DND-41 (cell line): ENCODE results near the gene UFD1.
A peak's percentile ranks its signal among the peaks of the same experiment; 100 is the strongest.
"Not testable (repeated sequence)": the region's sequence is repeated elsewhere in the genome, so short reads cannot be mapped to it uniquely, and the experiment has no call there.

Experiments
- ATAC-seq: fragments of 200-7000 bp; cut with Tn5 transposase; 3 replicates; pipeline ENCODE4 v1.9.1; 2021; ENCODE audit warnings: low read depth; ENCODE audit not compliant: insufficient read depth
- DNase-seq: peaks from one replicate; pipeline ENCODE4 v3.0.0-alpha.2; 2020
- H2AFZ ChIP-seq: 2 replicates; pipeline ENCODE4 v1.6.0; 2012; ENCODE audit warnings: low read depth, low read length
- H3K27ac ChIP-seq: 2 replicates; pipeline ENCODE4 v1.5.1; 2012; ENCODE audit warnings: low read length, inconsistent platforms
- H3K27me3 ChIP-seq: fragments of 200-600 bp; sonication (generic); 2 replicates; pipeline ENCODE4 v1.6.0; 2012; ENCODE audit warnings: low read length, mild to moderate bottlenecking, inconsistent platforms; ENCODE audit not compliant: insufficient read depth, poor library complexity
- H3K36me3 ChIP-seq: 2 replicates; pipeline ENCODE4 v1.5.1; 2012; ENCODE audit warnings: low read length, inconsistent platforms; ENCODE audit not compliant: insufficient read depth
- H3K4me1 ChIP-seq: 2 replicates; pipeline ENCODE4 v1.5.1; 2012; ENCODE audit warnings: mild to moderate bottlenecking, low read length; ENCODE audit not compliant: insufficient read depth
- H3K4me2 ChIP-seq: 2 replicates; pipeline ENCODE4 v1.6.0; 2012; ENCODE audit warnings: mild to moderate bottlenecking, moderate library complexity, low read length, inconsistent platforms; ENCODE audit not compliant: insufficient read depth
- H3K4me3 ChIP-seq, 2 experiments: fragments of 200-600 bp in 1 of 2; shearing (Covaris generic) in 1 of 2; 2 replicates each; pipeline ENCODE4 v1.5.1; 2012 to 2016; ENCODE audit warnings: inconsistent platforms in 2 of 2, low read length in 2 of 2, mild to moderate bottlenecking in 2 of 2, low read depth in 1 of 2, moderate library complexity in 1 of 2
- H3K79me2 ChIP-seq: 2 replicates; pipeline ENCODE4 v1.6.0; 2012; ENCODE audit warnings: low read length, inconsistent platforms; ENCODE audit not compliant: insufficient read depth
- H3K9ac ChIP-seq: 2 replicates; pipeline ENCODE4 v1.6.0; 2012; ENCODE audit warnings: low read depth, mild to moderate bottlenecking, inconsistent platforms, low read length, moderate library complexity
- H3K9me3 ChIP-seq: 2 replicates; pipeline ENCODE4 v1.5.1; 2012; ENCODE audit warnings: low read length, moderate library complexity, mild to moderate bottlenecking, inconsistent platforms; ENCODE audit not compliant: insufficient read depth, severe bottlenecking
- H4K20me1 ChIP-seq: 2 replicates; pipeline ENCODE4 v1.6.0; 2012; ENCODE audit warnings: low read length; ENCODE audit not compliant: insufficient read depth
- EZH2 ChIP-seq: IDR thresholded peaks from 3 replicates; pipeline ENCODE4 v1.6.1; 2012; ENCODE audit warnings: borderline replicate concordance, low read depth, mild to moderate bottlenecking, moderate library complexity, low read length, inconsistent platforms; ENCODE audit not compliant: severe bottlenecking
- TF ChIP-seq, protein P1 (sequence below): IDR thresholded peaks from 2 replicates; pipeline ENCODE4 v1.5.1; 2012; ENCODE audit warnings: borderline replicate concordance, low read length, moderate library complexity, mild to moderate bottlenecking; ENCODE audit not compliant: poor library complexity, severe bottlenecking; ENCODE audit errors: extremely low read depth

Gene UFD1

DNA sequence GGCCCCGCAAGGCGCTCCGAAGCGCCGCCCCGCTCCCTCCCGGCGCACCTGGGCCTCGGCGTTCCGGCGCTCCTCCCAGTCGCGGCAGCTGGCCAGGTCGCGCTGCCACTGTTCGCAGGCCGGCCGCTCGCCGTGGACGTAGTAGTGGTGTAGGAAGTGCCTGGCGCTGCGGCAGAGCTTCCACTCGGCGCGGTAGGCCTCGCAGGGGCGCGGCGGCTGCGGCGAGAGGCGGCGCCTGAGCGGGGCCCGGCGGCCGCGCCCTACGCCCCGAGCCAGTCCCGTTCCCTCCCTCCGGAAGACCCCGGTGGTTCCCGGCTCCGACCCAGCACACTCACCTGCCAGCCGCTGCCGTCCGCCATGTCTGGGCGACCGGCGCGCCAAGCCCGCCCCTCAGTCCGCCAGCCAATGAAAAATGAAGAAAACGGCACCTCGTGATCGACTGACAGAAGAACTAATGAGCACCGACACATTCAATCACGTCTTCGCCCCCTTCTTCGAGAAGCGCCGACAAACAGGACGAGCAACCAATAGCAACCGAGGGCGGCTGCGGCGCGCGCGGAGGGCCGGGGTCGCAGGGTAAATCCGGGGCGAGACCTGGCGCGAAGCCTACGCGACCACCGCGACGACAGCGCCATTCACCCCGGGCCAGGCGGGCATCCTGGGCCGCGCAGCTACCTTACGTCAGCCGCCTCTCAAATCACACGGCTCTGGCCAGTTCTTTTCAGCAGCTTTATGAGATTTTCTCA lies 31.5 kb downstream of the UFD1 start, which contains the start of gene C22orf39:
TSS of gene C22orf39 (minus strand) at position 382 of the 746 bp plus-strand sequence. CDS start at position 359, 23 bp downstream.
- Histone ChIP-seq H3K4me3 (peak within 1 kb of the TSS; percentile 75 to 92), H2AFZ (peak within 1 kb of the TSS; percentile 97), H3K79me2 (peaks cover 74% of the 10 kb centered on the region), H4K20me1 (peaks cover 26% of the 10 kb centered on the region), H3K27me3 (no peaks in the 10 kb centered on the region), H3K4me2 (peak within 1 kb of the TSS; percentile 88), H3K9me3 (no peaks in the 10 kb centered on the region), H3K27ac (peak within 1 kb of the TSS; percentile 90), H3K36me3 (peaks cover 72% of the 10 kb centered on the region), H3K4me1 (peaks cover 53% of the 10 kb centered on the region), H3K9ac (peak within 1 kb of the TSS; percentile 85)
- DNase-seq (peak; percentile 95), ATAC-seq (peak; percentile 90)
- TF ChIP-seq EZH2, result no peak

DNA sequence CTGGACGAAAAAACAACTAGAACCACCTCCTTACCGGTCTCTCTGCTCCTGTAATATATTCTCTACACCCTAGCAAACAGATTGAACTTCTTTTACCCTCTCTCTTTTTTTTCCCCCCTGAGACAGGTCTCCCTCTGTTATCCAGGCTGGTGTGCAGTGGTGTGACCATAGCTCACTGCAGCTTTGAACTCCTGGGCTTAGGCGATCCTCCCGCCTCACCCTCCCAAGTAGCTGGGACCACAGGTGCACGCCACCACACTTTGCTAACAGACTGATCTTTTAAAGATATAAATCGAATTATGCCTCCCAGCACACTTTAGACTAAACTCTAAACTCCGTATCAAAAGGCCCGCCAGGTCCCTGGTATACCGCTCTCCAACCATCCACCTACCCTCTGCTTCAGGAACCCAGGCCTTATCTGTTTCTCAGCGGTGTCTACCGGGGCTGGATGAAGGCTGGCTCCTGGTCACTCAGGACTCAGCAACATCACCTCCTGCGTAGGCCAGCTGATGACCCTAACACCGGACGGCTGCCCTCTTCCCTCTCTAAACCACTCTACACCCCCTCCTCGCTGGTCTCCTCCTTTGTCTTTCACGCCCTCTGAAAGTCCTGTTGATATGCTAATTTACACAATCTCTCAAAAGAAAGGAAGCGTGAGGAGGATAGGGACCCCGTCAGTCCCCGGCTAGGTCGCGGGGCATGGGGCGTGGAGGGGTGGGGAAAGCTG lies 32.2 kb downstream of the UFD1 start:
- Histone ChIP-seq H2AFZ (peak overlapping the region; percentile 69), H3K27ac (peak overlapping the region; percentile 90), H3K4me3 (peak overlapping the region; percentile 75 to 92), H3K36me3 (peaks cover 72% of the 10 kb centered on the region), H3K4me2 (peak overlapping the region; percentile 88), H3K4me1 (peaks cover 53% of the 10 kb centered on the region), H3K9ac (peak overlapping the region; percentile 85), H3K79me2 (peaks cover 81% of the 10 kb centered on the region), H3K27me3 (no peaks in the 10 kb centered on the region), H3K9me3 (no peaks in the 10 kb centered on the region), H4K20me1 (peaks cover 31% of the 10 kb centered on the region)
- TF ChIP-seq, protein P1, sequence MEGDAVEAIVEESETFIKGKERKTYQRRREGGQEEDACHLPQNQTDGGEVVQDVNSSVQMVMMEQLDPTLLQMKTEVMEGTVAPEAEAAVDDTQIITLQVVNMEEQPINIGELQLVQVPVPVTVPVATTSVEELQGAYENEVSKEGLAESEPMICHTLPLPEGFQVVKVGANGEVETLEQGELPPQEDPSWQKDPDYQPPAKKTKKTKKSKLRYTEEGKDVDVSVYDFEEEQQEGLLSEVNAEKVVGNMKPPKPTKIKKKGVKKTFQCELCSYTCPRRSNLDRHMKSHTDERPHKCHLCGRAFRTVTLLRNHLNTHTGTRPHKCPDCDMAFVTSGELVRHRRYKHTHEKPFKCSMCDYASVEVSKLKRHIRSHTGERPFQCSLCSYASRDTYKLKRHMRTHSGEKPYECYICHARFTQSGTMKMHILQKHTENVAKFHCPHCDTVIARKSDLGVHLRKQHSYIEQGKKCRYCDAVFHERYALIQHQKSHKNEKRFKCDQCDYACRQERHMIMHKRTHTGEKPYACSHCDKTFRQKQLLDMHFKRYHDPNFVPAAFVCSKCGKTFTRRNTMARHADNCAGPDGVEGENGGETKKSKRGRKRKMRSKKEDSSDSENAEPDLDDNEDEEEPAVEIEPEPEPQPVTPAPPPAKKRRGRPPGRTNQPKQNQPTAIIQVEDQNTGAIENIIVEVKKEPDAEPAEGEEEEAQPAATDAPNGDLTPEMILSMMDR, result no peak
- TF ChIP-seq EZH2, result no peak
- no peak; the same call in 2 of the 3 replicates for ATAC-seq
- DNase-seq, result peak; percentile 35

DNA sequence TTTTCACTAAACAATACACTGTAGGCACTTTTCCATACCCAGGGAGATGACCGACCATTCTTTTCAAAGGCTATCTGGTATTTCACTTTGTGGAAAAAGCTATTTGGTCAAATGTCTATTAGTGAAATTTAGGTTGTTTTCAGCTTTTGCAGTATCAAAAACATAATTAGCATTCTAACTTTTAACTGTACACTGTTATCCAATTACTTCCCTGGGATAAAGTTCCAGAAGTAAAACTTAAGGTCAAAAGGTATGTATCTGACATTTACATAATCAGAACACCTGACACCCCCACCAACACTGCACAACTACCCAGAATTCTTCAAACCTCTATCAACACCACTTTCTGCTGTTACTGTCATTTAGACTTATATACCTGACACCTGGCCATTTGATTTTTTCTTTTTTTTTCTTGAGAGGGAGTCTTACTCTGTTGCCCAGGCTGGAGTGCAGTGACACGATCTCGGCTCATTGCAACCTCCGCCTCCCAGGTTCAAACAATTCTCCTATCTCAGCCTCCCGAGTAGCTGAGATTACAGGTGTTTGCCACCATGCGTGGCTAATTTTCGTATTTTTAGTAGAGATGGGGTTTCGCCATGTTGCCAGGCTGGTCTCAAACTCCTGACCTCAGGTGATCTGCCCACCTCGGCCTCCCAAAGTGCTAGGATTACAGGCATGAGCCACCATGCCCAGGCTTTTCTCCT lies 33.6 kb downstream of the UFD1 start:
- not testable (repeated sequence) for H2AFZ ChIP-seq, H3K9ac ChIP-seq

DNA sequence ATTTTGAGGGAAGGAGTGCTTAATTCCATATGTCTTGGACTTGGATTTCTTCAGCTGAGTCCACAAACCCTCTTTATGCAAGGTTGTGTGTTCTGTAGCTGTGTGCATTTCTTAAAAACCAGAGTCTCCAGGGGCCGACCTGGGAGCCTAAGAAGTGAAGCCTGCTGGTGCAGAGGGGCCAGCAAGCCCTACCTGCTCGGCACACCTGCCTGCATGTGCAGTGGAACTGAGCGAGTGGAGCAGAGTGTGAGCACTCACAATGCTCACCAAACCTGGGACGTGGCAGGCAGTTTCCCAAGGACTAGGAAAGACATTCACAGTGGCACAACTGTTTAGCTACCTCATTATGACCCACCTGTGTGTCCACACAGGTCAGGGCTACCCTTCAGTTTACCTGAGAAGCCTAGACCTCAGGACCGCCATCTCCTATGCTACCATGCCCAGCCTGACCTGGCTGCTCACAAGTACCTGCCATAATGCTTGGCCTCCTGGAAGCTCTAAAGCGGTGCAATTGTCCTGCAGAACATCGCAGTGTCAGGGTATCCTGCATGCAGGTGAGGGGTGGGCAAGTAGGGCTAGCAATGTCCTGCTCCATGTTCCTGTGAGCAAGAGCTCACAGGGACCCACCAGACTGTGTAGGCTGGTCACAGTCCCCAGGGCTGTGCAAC lies 35.3 kb downstream of the UFD1 start:
- no peak overlapping the region for H3K9ac ChIP-seq
- H3K4me1 ChIP-seq, result peaks cover 41% of the 10 kb centered on the region
- peaks cover 36% of the 10 kb centered on the region for H4K20me1 ChIP-seq
- H3K9me3 ChIP-seq, result no peaks in the 10 kb centered on the region
- H3K79me2 ChIP-seq, result peaks cover 89% of the 10 kb centered on the region
- H3K4me2 ChIP-seq, result peak overlapping the region; percentile 29
- ATAC-seq, result no peak
- H3K27me3 ChIP-seq, result no peaks in the 10 kb centered on the region
- no peak for DNase-seq
- H3K36me3 ChIP-seq, result peaks cover 58% of the 10 kb centered on the region
- H3K4me3 ChIP-seq, result no peak overlapping the region
- no peak overlapping the region for H3K27ac ChIP-seq
- no peak overlapping the region for H2AFZ ChIP-seq
- TF ChIP-seq EZH2, result no peak
- TF ChIP-seq, protein P1, result no peak

More for the DNA sequence above, 33.6 kb downstream of the UFD1 start:
- H3K4me2 ChIP-seq, result peak overlapping the region; percentile 88
- H4K20me1 ChIP-seq, result peaks cover 38% of the 10 kb centered on the region
- not testable (repeated sequence) for ATAC-seq, DNase-seq, H3K9me3 ChIP-seq, H3K27ac ChIP-seq, H3K27me3 ChIP-seq
- peaks cover 51% of the 10 kb centered on the region for H3K4me1 ChIP-seq
- H3K36me3 ChIP-seq, result peaks cover 71% of the 10 kb centered on the region
- H3K4me3 ChIP-seq, result peak overlapping the region in 1 of 2 experiments; percentile 92; a peak in 1 of 4 replicates
- H3K79me2 ChIP-seq, result peaks cover 95% of the 10 kb centered on the region
